Left renal cortex interstitium (tissue), 4 donors: ENCODE results near the gene THAP6. TPM values are rescaled to one million over a fixed set of nuclear protein-coding genes. Genes with fewer than 3 reads are reported as not detected.
"Not testable (repeated sequence)": the region's sequence is repeated elsewhere in the genome, so short reads cannot be mapped to it uniquely, and the experiment has no call there.

Experiments used
- DNase-seq, 4 donors: peaks; one replicate each; pipeline ENCODE4 v3.0.0-alpha.2; 2013; ENCODE audit warnings: low read depth in 4 of 4, low spot score in 2 of 4, missing footprints in 1 of 4
- polyA plus RNA-seq, 4 donors: library from polyadenylated mRNA; unstranded; fragments of 120-200 nt; gene quantifications; one replicate each; pipeline ENCODE4 v1.2.1, GENCODE V29; 2013; ENCODE audit not compliant: insufficient read length in 4 of 4

THAP6 gene
- polyA plus RNA-seq, 4 donors, result 16.2 to 34.2 (median 22.9) TPM

DNA sequence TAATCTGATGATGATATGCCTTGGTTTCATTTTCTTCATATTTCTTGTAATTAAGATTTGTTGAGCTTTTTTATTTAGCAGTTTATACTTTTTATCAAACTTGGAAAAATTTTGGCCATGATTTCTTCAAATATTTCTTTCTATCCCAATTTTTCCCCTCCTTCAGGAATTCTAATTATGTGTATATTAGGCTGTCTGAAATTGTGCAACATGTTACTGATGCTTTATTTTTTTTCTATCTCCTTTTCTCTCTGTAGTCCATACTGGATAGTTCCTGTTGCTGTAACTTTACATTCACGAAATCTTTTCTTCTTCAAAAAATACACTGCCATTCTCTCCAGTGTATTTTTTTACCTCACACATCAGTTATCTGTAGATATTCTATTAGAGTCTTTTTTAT, 10.8 kb downstream of the THAP6 start:
- DNase-seq, result no peak

DNA sequence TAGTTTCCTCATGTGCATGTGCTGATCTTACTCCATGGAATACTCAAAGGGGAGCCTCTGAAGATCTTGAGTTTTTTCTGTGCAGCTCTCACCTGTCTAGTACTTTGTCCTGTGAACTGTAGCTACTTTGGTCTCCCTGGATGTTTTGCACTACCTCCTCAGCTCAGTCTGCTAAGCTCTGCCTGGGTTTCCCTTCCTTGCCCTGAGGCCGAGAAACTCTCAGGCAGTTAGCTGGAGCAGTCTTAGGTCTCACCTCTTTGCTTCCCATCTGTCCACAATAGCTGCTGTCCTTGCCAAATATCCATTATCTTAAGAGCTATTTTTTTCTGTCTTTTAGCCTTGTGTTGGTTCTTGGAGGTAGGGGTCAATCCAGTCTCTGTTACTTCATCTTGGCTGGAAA, 11.6 kb downstream of the THAP6 start:
- DNase-seq, result no peak

DNA sequence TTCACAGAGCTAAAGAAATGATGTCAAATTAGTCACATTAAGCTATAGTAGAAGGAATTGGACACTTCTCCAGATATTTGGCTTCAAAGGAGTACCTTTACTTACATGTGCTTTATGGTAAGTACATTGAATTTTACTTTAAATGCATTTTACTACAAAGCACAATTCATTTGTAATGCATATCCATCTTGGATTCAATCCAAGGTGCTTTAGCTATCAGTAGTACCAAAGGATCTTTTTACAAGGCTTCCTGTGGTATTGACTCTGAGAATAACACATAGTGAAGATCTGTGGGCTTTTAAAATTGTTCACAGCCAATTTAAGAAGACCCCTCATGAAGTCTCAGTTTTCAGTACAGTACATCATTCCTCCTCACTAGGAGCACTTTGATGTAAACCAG, 13.2 kb downstream of the THAP6 start:
- DNase-seq, result no peak

DNA sequence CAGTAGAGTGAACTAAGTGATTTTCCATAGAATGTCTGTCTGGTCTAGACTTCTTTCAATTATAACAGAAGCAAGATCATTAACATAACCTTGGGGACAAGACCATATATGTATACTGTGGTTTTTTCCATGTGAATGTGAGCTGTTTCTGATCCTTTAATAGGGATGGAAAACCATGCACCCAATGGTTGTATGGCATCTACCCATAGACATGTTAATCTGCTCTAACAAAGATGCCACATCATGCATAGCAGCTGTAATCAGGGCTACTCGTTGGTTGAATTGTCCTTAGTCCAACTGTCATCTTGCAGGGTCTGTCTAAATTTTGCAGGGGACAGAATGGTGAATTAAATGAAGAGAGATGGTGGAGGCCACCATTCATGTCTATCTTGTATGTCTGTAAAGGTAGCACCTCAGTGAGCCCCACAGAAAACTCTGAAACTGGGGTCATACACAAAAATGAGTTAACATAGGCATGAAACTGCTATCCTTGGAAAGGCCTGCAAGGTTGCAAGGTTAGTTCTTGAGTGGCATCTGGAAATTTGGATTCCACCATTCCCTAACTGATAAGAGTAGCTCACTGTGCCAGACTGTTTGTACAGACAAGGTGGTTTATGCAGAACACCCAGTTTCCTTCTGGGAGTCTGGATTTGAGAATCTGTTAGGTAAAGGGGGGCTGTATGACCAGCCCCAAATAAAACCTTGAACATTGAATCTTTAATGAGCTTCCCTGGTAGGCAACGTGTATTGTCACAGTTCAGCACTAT, 16.5 kb downstream of the THAP6 start:
- no peak for DNase-seq

DNA sequence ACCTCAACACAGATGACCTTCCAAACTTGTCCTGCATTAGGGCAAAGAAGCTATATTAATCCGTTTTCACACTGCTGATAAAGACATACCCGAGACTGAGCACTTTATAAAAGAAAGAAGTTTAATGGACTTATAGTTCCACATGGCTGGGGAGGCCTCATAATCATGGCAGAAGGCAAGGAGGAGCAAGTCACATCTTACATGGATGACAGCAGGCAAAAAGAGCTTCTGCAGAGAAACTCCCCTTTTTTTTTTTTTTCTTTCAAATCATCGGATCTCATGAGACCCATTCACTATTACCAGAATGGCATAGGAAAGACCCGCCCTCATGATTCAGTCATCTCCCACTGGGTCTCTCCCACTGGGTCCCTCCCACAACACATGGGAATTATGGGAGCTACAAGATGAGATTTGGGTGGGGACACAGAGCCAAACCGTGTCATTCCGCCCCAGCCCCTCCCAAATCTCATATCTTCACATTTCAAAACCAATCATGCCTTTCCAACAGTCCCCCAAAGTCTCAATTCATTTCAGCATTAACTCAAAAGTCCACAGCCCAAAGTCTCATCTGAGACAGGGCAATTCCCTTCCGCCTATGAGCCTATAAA, 17.4 kb downstream of the THAP6 start:
- not testable (repeated sequence) for DNase-seq

DNA sequence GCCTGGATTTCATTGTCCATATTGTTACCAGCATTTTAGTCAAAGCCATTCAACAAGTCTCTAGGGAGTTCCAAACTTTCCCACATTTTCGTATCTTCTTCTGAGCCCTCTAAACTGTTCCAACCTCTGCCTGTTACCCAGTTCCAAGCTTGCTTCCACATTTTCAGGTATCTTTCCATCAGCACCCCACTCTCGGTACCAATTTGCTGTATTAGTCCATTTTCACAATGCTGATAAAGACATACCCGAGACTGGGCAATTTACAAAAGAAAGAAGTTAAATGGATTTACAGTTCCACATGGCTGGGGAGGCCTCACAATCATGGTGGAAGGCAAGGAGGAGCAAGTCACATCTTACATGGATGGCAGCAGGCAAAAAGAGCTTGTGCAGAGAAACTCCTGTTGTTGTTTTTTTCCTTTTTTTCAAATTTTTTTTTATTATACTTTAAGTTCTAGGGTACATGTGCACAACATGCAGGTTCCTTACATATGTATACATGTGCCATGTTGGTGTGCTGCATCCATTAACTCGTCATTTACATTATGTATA, 19.1 kb downstream of the THAP6 start:
- DNase-seq, result not testable (repeated sequence)

DNA sequence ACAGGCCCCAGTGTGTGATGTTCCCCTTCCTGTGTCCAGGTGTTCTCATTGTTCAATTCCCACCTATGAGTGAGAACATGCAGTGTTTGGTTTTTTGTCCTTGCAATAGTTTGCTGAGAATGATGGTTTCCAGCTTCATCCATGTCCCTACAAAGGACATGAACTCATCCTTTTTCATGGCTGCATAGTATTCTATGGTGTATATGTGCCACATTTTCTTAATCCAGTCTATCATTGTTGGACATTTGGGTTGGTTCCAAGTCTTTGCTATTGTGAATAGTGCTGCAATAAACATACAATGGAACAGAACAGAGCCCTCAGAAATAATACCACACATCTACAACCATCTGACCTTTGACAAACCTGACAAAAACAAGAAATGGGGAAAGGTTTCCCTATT, 19.7 kb downstream of the THAP6 start:
- DNase-seq, result not testable (repeated sequence)

DNA sequence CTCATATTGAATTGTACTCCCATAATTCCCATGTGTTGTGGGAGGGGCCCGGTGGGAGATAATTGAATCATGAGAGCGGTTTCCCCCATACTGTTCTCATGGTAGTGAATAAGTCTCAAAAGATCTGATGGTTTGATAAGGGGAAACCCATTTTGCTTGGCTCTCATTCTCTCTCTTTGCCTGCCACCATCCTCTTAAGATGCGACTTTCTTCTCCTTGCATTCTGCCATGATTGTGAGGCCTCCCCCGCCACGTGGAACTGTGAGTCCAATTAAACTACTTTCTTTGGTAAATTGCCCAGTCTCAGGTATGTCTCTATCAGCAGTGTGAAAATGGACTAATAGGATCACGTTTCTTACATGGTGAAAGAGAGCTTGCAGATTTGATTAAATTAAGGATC, 23.0 kb downstream of the THAP6 start:
- not testable (repeated sequence) for DNase-seq

DNA sequence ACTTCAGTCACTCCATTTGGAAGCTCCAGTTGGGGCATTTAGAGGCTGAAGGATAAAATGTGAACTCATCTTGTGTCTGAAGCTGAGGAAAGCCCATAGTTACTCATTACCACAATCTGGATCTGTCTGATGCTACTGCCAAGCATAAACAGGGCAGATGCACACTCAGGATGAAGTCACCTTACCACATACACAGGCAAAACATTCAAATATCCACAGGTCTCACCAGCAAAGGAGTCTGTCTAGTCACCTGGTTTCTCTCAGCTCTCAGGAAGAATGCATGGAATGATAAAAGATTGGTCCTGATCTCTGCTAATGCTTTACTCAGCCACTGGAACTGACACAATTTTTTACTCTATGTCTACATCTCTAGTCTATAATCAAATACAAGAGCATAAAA, 28.6 kb downstream of the THAP6 start:
- no peak for DNase-seq

DNA sequence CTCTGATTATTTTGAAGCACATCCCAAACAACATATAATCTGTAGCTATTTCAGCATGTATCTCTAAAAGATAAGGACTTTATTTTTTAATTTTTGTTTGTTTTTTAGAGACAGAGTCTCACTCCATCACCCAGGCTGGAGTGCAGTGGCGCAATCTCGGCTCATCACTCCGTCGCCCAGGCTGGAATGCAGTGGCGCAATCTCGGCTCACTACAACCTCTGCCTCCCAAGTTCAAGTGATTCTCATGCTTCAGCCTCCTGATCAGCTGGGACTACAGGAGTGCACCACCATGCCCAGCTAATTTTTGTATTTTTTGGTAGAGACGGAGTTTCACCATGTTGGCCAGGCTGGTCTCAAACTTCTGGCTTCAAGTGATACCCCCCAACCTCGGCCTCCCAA, 29.9 kb downstream of the THAP6 start:
- DNase-seq, result not testable (repeated sequence)

DNA sequence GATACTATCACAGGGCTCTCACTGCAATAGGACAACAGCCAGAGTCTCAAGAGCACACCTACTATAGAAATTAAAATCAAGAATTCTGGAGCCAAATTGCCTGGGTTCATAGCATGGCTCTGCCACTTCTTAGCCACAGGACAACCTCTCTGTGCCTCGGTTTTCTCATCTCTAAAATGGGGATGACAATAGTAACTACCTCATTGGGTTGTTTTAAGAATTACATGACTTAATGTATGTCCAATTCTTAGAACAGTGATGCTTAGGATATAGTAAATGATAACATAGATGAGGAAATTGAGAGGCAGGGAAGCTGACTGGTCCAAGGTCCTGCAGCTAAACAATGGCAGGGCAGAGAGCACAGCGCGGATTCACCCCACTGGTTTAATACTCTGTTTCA, 30.6 kb downstream of the THAP6 start:
- no peak for DNase-seq

DNA sequence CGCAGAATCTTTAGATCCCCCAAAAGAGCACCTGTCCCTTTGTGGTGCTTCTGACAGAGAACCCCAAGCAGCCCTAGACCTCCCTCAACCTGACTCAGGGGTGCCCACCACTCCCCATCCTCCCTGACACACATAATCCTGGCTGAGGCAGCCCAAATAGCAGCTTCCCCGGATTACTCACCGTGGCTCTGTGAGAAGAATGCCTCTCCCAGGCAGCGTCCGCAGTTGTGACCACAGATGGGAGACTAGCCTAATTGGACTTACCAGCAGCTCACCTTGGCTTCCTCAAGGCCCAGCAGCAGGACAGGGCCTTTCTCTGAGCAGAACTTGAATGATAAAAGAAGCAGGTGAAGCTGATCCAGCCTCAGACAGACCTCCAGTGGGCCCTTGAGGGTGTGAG, 31.3 kb downstream of the THAP6 start:
- DNase-seq, result no peak

DNA sequence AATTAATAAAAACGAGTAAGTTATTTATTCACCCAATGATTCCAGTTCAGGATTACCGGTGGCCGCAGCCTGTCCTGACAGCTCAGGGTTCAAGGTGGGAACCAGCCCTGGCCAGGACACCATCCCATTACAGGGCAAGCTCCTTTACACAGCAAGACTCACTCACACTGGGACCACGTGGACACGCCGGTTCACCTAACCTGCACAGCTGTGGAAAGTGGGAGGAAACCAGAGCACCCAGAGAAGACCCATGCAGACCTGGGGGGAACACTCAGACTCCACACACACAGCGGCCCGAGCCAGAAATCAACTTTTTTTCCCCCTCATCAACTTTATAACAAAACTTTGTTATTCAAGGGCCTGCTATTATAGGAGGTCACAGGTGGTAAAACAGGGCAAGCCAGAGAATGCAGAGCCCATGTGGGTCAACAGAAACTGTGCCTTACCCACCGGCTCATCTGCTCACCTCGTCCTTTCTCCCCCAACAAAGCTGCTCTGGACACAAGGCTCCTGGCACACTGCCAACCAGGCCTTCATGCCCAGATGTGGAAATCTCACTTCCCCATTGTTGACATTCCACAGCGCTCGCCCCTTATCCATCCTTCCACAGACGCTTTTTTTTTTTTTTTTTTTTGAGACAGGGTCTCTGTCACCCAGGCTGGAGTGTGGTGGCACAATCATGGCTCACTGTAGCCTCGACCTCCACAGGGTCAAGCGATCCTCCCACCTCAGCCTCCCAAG, 33.5 kb downstream of the THAP6 start:
- no peak for DNase-seq

DNA sequence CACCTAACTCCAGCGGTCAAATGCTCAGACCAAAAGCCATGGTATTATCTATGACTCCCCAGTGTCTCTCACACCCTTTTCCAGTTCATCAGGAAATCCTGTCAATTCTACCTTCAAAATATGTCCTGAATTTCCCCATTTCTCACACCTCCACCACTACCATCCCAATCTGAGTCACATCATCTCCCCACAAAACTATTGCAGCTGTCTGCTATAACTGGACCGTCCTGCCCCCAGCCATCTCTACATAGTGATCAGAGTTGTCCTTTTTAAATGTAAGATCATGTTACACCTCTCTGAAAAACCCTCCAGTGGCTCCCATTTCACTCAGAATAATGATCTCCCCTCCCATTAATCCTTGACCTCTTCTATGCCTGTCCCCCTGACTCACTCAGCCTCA, 34.7 kb downstream of the THAP6 start:
- no peak for DNase-seq

DNA sequence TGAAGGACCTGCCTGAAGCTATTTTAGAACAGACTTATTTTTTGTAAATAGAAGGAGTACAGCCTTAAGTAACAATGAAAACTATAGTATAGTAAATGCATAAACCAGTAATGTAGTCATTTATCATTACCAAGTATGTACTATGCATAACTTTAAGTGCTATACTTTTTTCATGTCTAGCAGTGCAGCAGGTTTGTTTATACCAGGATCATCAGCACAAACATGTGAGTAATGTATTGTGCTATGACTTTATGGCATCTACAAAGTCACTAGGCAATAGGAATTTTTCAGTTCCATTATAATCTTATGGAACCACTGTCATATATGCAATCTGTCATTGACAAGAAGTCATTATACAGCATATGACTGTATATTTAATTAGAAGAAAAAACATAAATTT, 38.2 kb downstream of the THAP6 start:
- no peak for DNase-seq

DNA sequence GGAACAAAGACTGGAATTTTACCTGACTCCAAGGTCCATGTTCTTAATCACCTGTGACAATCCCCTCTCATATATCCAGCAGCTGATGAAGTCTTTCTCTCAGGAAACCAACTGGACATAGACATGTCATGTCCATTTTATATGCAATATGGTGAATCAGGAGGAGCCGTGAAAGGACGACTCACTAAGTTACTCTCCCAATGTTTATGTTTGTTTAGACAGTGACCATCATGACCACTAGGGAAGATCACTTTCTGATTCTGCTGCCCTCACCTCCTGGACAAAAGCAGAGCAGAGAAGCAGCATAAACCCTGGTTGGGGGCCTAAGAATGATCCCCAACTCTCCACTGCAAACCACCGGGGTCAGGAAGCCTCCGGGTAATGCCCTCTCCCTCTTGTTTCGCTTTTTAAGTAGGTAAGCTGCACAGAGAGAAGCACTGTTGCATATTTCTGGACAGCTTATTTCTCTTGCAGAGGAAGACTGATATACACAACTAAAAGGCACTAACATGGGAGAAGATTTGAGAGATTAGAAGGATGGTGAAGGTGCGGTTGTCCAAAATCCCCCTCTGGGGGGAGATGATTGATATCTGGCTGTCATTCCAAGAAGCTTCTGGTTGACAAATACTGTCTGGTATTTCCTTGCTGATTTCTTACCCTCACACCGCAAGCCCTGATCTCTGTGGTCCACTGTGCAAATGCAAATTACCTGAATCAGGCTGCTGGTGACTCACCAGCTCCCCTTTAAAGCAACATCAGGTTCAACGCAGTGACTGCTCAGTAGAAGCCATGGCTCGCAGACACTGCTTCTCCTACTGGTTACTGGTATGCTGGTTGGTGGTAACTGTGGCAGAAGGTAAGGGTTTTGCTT, 41.3 kb downstream of the THAP6 start, which contains the start of gene ODAPH:
Gene ODAPH (plus strand): TSS at position 773 of the 871 bp plus-strand sequence. CDS start 17 bp downstream, at position 790.
- DNase-seq, result no peak

DNA sequence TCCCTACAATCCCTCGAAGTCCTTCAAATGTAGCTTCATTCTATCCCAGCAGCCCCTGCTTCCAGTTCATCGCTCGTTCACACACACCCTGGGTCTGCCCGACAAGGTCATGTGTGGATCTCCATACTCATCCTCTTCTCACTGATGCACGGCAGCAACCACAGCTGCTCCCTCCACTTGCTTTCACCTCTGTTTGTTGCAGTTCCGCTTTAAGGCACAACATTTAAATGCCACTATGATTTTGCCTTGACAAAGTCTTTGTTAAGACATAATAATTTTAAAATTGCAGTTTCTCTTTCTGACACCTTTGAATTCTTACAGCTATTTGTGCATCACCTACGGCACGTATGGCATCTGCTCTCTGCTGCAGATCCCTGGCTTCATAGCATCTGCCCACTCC, 43.4 kb downstream of the THAP6 start:
- DNase-seq, result no peak

DNA sequence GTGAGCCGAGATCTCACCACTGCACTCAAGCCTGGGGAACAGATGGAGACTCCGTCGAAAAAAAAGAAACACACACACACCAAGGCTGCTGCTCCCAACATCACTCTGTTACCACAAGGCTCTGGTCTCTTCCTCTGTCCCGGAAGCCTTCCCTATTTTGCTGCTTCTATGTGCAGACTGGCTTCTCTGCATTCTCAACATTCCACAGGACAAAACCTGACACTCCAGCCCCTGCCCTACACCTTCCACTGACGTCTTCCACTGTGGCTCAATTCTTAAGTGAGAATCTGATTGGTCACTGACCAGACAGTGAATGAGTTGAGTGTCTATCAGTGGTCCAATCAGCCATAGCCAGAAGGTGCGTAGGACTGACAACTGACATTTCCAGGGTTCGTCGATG, 47.5 kb downstream of the THAP6 start:
- no peak for DNase-seq

DNA sequence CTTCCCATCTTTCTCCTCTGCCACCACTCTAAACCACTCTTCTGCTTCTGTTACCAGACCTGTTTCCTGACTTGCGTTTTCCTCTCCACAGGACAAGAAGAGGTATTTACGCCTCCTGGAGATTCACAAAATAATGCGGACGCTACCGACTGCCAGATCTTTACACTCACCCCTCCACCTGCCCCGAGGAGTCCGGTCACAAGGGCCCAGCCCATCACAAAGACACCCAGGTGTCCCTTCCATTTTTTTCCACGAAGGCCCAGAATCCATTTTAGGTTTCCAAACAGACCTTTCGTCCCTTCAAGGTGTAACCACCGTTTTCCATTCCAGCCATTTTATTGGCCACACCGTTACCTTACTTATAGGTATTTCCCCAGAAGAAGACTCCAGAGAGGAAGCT, 49.8 kb downstream of the THAP6 start:
- no peak for DNase-seq

DNA sequence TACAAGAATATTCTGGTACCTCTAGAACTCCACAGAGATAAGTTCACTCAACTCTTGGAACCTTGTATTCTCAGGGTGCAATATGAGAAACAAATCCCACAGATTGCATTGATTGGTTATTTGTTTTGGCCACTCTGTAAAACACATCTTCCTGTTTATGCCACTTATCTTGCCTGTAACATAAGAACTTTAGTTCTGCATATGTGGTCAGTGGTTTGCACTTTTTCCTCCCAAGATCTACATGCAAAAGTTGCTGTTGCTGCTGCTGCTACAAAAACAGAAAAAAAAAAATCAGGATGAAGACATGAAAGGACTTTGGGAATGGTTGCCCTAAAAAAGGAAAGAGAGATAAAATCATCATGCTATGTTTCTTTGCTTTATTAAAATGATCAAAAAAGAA, 51.2 kb downstream of the THAP6 start:
- no peak for DNase-seq
